Mesendoderm (in vitro differentiated cells): ENCODE measurements around the gene GNL1.

Experiments
- DNase-seq: peaks from one replicate; pipeline ENCODE4 v3.0.0; 2013
- H2AK5ac ChIP-seq: 2 replicates; pipeline ENCODE4 v1.6.1; 2013; ENCODE audit warnings: low read length, inconsistent platforms
- H2BK120ac ChIP-seq: 2 replicates; pipeline ENCODE4 v1.6.1; 2013; ENCODE audit warnings: low read depth, mild to moderate bottlenecking, low read length, moderate library complexity, mixed read lengths
- H2BK15ac ChIP-seq: replicated peaks from 2 replicates; pipeline ENCODE4 v1.6.1; 2013; ENCODE audit warnings: low read depth, mild to moderate bottlenecking, moderate library complexity
- H2BK5ac ChIP-seq: 2 replicates; pipeline ENCODE4 v1.6.1; 2013; ENCODE audit warnings: low read length, inconsistent platforms
- H3K18ac ChIP-seq: 2 replicates; pipeline ENCODE4 v1.6.1; 2013; ENCODE audit warnings: mild to moderate bottlenecking, low read length, mixed read lengths
- H3K23ac ChIP-seq: one replicate; pipeline ENCODE4 v1.6.1; 2013; ENCODE audit warnings: low read length
- H3K27ac ChIP-seq: 2 replicates; pipeline ENCODE4 v1.5.1; 2013; ENCODE audit warnings: low read depth, mild to moderate bottlenecking, inconsistent platforms, low read length, moderate library complexity
- H3K27me3 ChIP-seq: 2 replicates; pipeline ENCODE4 v1.6.1; 2013; ENCODE audit warnings: low read length, control low read depth, mild to moderate bottlenecking, inconsistent platforms; ENCODE audit not compliant: insufficient read depth, poor library complexity
- H3K36me3 ChIP-seq: 2 replicates; pipeline ENCODE4 v1.6.1; 2013; ENCODE audit warnings: low read length, inconsistent platforms; ENCODE audit not compliant: control insufficient read depth, insufficient read depth
- H3K4ac ChIP-seq: one replicate; pipeline ENCODE4 v1.6.1; 2013; ENCODE audit warnings: low read depth, mild to moderate bottlenecking, low read length, moderate library complexity
- H3K4me1 ChIP-seq: 2 replicates; pipeline ENCODE4 v1.6.1; 2013; ENCODE audit warnings: low read depth, low read length, inconsistent platforms; ENCODE audit not compliant: control insufficient read depth
- H3K4me2 ChIP-seq: 2 replicates; pipeline ENCODE4 v1.6.1; 2013; ENCODE audit warnings: low read length
- H3K4me3 ChIP-seq: 2 replicates; pipeline ENCODE4 v1.5.1; 2013; ENCODE audit warnings: mild to moderate bottlenecking, low read length
- H3K56ac ChIP-seq: one replicate; pipeline ENCODE4 v1.6.1; 2013; ENCODE audit warnings: low read length
- H3K79me1 ChIP-seq: 2 replicates; pipeline ENCODE4 v1.6.1; 2013; ENCODE audit warnings: low read length, inconsistent platforms
- H3K79me2 ChIP-seq: 2 replicates; pipeline ENCODE4 v1.6.1; 2013; ENCODE audit warnings: mild to moderate bottlenecking, low read length; ENCODE audit not compliant: control insufficient read depth, insufficient read depth
- H3K9ac ChIP-seq: 2 replicates; pipeline ENCODE4 v1.6.1; 2013; ENCODE audit warnings: low read length, inconsistent platforms
- H4K5ac ChIP-seq: one replicate; pipeline ENCODE4 v1.6.1; 2013; ENCODE audit warnings: low read length
- H4K8ac ChIP-seq: one replicate; pipeline ENCODE4 v1.6.1; 2013; ENCODE audit warnings: low read depth, mild to moderate bottlenecking, control low read depth, low read length, moderate library complexity
- WGBS: extraction: QIAGEN DNeasy Blood & Tissue Kit; methylation state at CpG from one replicate; pipeline ENCODE4 v1.1.7; 2013; ENCODE audit warnings: low lambda C conversion rate, missing lambda C conversion rate; ENCODE audit not compliant: insufficient coverage; ENCODE audit errors: extremely low coverage; 5-methylcytosine and 5-hydroxymethylcytosine counted together

Gene GNL1

GRCh38 chr6:30571762-30572082, 15.4 kb upstream of the GNL1 start:
- H3K9ac ChIP-seq, result peak overlapping the region; percentile 91
- H3K23ac ChIP-seq, result no peak overlapping the region
- no peak overlapping the region for H4K8ac ChIP-seq
- no peak overlapping the region for H4K5ac ChIP-seq
- no peak overlapping the region for H3K27ac ChIP-seq
- no CpG with 5 or more reads among the region's 8 CpGs for WGBS
- peaks cover 23% of the 10 kb centered on the region for H3K79me1 ChIP-seq
- H3K4me3 ChIP-seq, result peak overlapping the region; percentile 82
- no peaks in the 10 kb centered on the region for H3K27me3 ChIP-seq
- no peak overlapping the region for H2AK5ac ChIP-seq
- H2BK5ac ChIP-seq, result no peak overlapping the region
- peak overlapping the region; percentile 37 for H3K4me2 ChIP-seq
- peaks cover under 1% of the 10 kb centered on the region for H3K36me3 ChIP-seq
- H3K4me1 ChIP-seq, result peaks cover 6% of the 10 kb centered on the region
- no peak overlapping the region for H3K18ac ChIP-seq
- no peak overlapping the region for H3K4ac ChIP-seq
- peak overlapping the region; percentile 99 for H3K56ac ChIP-seq
- DNase-seq, result no peak
- no peak overlapping the region for H2BK120ac ChIP-seq
- peaks cover 38% of the 10 kb centered on the region for H3K79me2 ChIP-seq
- H2BK15ac ChIP-seq, result no peak overlapping the region

GRCh38 chr6:30571075-30571761, 14.9 kb upstream of the GNL1 start, which contains the start of gene ABCF1:
Gene ABCF1 (plus strand): TSS chr6:30571442. CDS start chr6:30571488, 46 bp downstream.
- H3K27ac ChIP-seq, result peak within 1 kb of the TSS; percentile 32
- peak within 1 kb of the TSS; percentile 91 for H3K9ac ChIP-seq
- WGBS, result no CpG with 5 or more reads among the region's 59 CpGs
- H3K4me1 ChIP-seq, result peaks cover 6% of the 10 kb centered on the region
- H3K18ac ChIP-seq, result no peak within 1 kb of the TSS
- H3K4me3 ChIP-seq, result peak within 1 kb of the TSS; percentile 82
- no peak within 1 kb of the TSS for H3K4ac ChIP-seq
- no peak within 1 kb of the TSS for H2BK15ac ChIP-seq
- H3K27me3 ChIP-seq, result no peaks in the 10 kb centered on the region
- H3K56ac ChIP-seq, result peak within 1 kb of the TSS; percentile 99
- H3K4me2 ChIP-seq, result peak within 1 kb of the TSS; percentile 97
- DNase-seq, result peak; percentile 98
- H4K8ac ChIP-seq, result no peak within 1 kb of the TSS
- H2AK5ac ChIP-seq, result no peak within 1 kb of the TSS
- no peak within 1 kb of the TSS for H2BK120ac ChIP-seq
- H3K79me1 ChIP-seq, result peaks cover 19% of the 10 kb centered on the region
- H3K79me2 ChIP-seq, result peaks cover 37% of the 10 kb centered on the region
- no peak within 1 kb of the TSS for H3K23ac ChIP-seq
- no peak within 1 kb of the TSS for H4K5ac ChIP-seq
- peak within 1 kb of the TSS; percentile 82 for H2BK5ac ChIP-seq
- no peaks in the 10 kb centered on the region for H3K36me3 ChIP-seq

GRCh38 chr6:30570740-30571074, 14.4 kb upstream of the GNL1 start:
- H3K27me3 ChIP-seq, result no peaks in the 10 kb centered on the region
- H3K4me3 ChIP-seq, result peak overlapping the region; percentile 32
- WGBS, result no CpG with 5 or more reads among the region's 18 CpGs
- no peak overlapping the region for H3K23ac ChIP-seq
- H3K79me2 ChIP-seq, result peaks cover 35% of the 10 kb centered on the region
- H3K36me3 ChIP-seq, result no peaks in the 10 kb centered on the region
- H3K27ac ChIP-seq, result no peak overlapping the region
- H3K4me2 ChIP-seq, result peak overlapping the region; percentile 97
- no peak overlapping the region for H2AK5ac ChIP-seq
- peaks cover 19% of the 10 kb centered on the region for H3K79me1 ChIP-seq
- peak overlapping the region; percentile 66 for H3K9ac ChIP-seq
- peak overlapping the region; percentile 93 for H3K56ac ChIP-seq
- H3K18ac ChIP-seq, result no peak overlapping the region
- no peak for DNase-seq
- no peak overlapping the region for H3K4ac ChIP-seq
- H2BK120ac ChIP-seq, result no peak overlapping the region
- peaks cover 6% of the 10 kb centered on the region for H3K4me1 ChIP-seq
- H2BK5ac ChIP-seq, result no peak overlapping the region
- no peak overlapping the region for H2BK15ac ChIP-seq
- H4K8ac ChIP-seq, result no peak overlapping the region
- no peak overlapping the region for H4K5ac ChIP-seq

GRCh38 chr6:30570263-30570662, 14.0 kb upstream of the GNL1 start:
- Histone ChIP-seq H3K27me3 (no peaks in the 10 kb centered on the region), H3K36me3 (no peaks in the 10 kb centered on the region), H3K4me3 (no peak overlapping the region), H2BK5ac (no peak overlapping the region), H3K27ac (no peak overlapping the region), H2AK5ac (no peak overlapping the region), H2BK120ac (no peak overlapping the region), H3K9ac (no peak overlapping the region), H3K23ac (no peak overlapping the region), H2BK15ac (no peak overlapping the region), H4K8ac (no peak overlapping the region), H3K4me2 (no peak overlapping the region), H3K4me1 (peaks cover 6% of the 10 kb centered on the region), H4K5ac (no peak overlapping the region), H3K79me2 (peaks cover 31% of the 10 kb centered on the region), H3K56ac (peak overlapping the region; percentile 38), H3K79me1 (peaks cover 16% of the 10 kb centered on the region), H3K4ac (no peak overlapping the region), H3K18ac (no peak overlapping the region)
- WGBS, result no CpG with 5 or more reads among the region's 1 CpG
- DNase-seq, result peak; percentile 31

GRCh38 chr6:30568245-30568644, 12.0 kb upstream of the GNL1 start:
- no peaks in the 10 kb centered on the region for H3K36me3 ChIP-seq
- no peak overlapping the region for H4K8ac ChIP-seq
- H3K4me3 ChIP-seq, result no peak overlapping the region
- no peak overlapping the region for H3K27ac ChIP-seq
- no peak overlapping the region for H2BK15ac ChIP-seq
- H3K27me3 ChIP-seq, result no peaks in the 10 kb centered on the region
- peaks cover 6% of the 10 kb centered on the region for H3K4me1 ChIP-seq
- no peak overlapping the region for H4K5ac ChIP-seq
- H3K4ac ChIP-seq, result no peak overlapping the region
- no peak overlapping the region for H3K56ac ChIP-seq
- no peak overlapping the region for H2BK5ac ChIP-seq
- WGBS, result no CpG with 5 or more reads among the region's 3 CpGs
- H3K79me1 ChIP-seq, result peaks cover 9% of the 10 kb centered on the region
- DNase-seq, result peak; percentile 30
- no peak overlapping the region for H3K4me2 ChIP-seq
- H3K23ac ChIP-seq, result no peak overlapping the region
- H3K79me2 ChIP-seq, result peaks cover 16% of the 10 kb centered on the region
- H2BK120ac ChIP-seq, result no peak overlapping the region
- no peak overlapping the region for H2AK5ac ChIP-seq
- H3K18ac ChIP-seq, result no peak overlapping the region
- H3K9ac ChIP-seq, result no peak overlapping the region

- Histone ChIP-seq H3K4me3 (no peak overlapping the region), H4K5ac (no peak overlapping the region), H3K56ac (no peak overlapping the region), H3K79me1 (peaks cover 3% of the 10 kb centered on the region), H3K27ac (no peak overlapping the region), H3K18ac (no peak overlapping the region), H4K8ac (no peak overlapping the region), H3K79me2 (no peaks in the 10 kb centered on the region), H3K4me1 (peaks cover 2% of the 10 kb centered on the region), H2BK15ac (no peak overlapping the region), H3K4me2 (no peak overlapping the region), H2BK5ac (no peak overlapping the region), H3K4ac (no peak overlapping the region), H2AK5ac (no peak overlapping the region), H3K23ac (no peak overlapping the region), H2BK120ac (no peak overlapping the region), H3K27me3 (no peaks in the 10 kb centered on the region), H3K36me3 (peaks cover 14% of the 10 kb centered on the region), H3K9ac (no peak overlapping the region)
- DNase-seq, result no peak
These were observed 9.5 kb upstream of the GNL1 start for GRCh38 chr6:30565772-30566171.
